Endothelial cell (in vitro differentiated cells): ENCODE results near the gene KEAP1. TPM values are rescaled to one million over a fixed set of nuclear protein-coding genes. Genes with fewer than 3 reads are reported as not detected.
A peak's percentile ranks its signal among the peaks of the same experiment; 100 is the strongest.
"Not testable (repeated sequence)": the region's sequence is repeated elsewhere in the genome, so short reads cannot be mapped to it uniquely, and the experiment has no call there.

ENCODE experiments used
- DNase-seq: peaks from one replicate; pipeline ENCODE4 v3.0.0; 2021; ENCODE audit warnings: low spot score
- H3K27ac Mint-ChIP-seq: one replicate; pipeline ENCODE4 v1.8.0; 2021; ENCODE audit warnings: mixed read lengths, inconsistent platforms; ENCODE audit not compliant: unreplicated experiment
- H3K27me3 Mint-ChIP-seq: one replicate; pipeline ENCODE4 v1.8.0; 2021; ENCODE audit warnings: mild to moderate bottlenecking, moderate library complexity, mixed read lengths, inconsistent platforms; ENCODE audit not compliant: unreplicated experiment
- H3K36me3 Mint-ChIP-seq: one replicate; pipeline ENCODE4 v1.8.0; 2021; ENCODE audit warnings: mild to moderate bottlenecking, low read depth, mixed read lengths, inconsistent platforms; ENCODE audit not compliant: unreplicated experiment
- H3K4me1 Mint-ChIP-seq: one replicate; pipeline ENCODE4 v1.8.0; 2021; ENCODE audit warnings: mild to moderate bottlenecking, mixed read lengths, inconsistent platforms; ENCODE audit not compliant: unreplicated experiment
- H3K4me3 Mint-ChIP-seq: one replicate; pipeline ENCODE4 v1.8.0; 2021; ENCODE audit warnings: mild to moderate bottlenecking, mixed read lengths, inconsistent platforms; ENCODE audit not compliant: unreplicated experiment
- H3K9me3 Mint-ChIP-seq: one replicate; pipeline ENCODE4 v1.8.0; 2021; ENCODE audit warnings: mixed read lengths, inconsistent platforms; ENCODE audit not compliant: unreplicated experiment
- long read RNA-seq: library from polyadenylated mRNA; unstranded; transcript quantifications from one replicate; pipeline ENCODE4 v2.0.0, GENCODE V29; 2020; ENCODE audit not compliant: unreplicated experiment
- total RNA-seq: library from RNA; stranded (reverse); fragmentation: NEBNext Ultra II Directional; extraction: Animal tissue kit (Norgen Biotek cat#: 25700); gene quantifications from one replicate; pipeline ENCODE4 v1.2.1, GENCODE V29; 2021; ENCODE audit not compliant: unreplicated experiment
- TF ChIP-seq, protein P1 (sequence below): fragments of 200-600 bp; sonication (generic); IDR thresholded peaks from one replicate; pipeline ENCODE4 v1.5.0; 2021; ENCODE audit warnings: antibody characterized with exemption; ENCODE audit not compliant: unreplicated experiment

Gene KEAP1
- total RNA-seq = 56.4 TPM
- long read RNA-seq, transcript KEAP1-201 (6 exons, 2,955 nt) = minor isoform, 10 of 71 reads
- long read RNA-seq, transcript KEAP1-202 (6 exons, 2,648 nt) = major isoform, 45 of 71 reads
- long read RNA-seq, partial matches to known transcripts = 11 of 71 reads
- long read RNA-seq, other reads (novel, unspliced or antisense) = 5 of 71 reads

- Mint-ChIP-seq H3K27ac (peak within 1 kb of the TSS; percentile 70), H3K27me3 (peaks cover 3% of the 10 kb centered on the region)
Measured at GRCh38 chr19:10503002-10503789, at the start of gene KEAP1. TSS of gene KEAP1 (minus strand) at chr19:10503356. CDS start at chr19:10500033, 3,323 bp downstream.

GRCh38 chr19:10552510-10553053 is 49.4 kb upstream of the KEAP1 start:
- Mint-ChIP-seq H3K4me3 (no peak overlapping the region), H3K27me3 (no peaks in the 10 kb centered on the region), H3K9me3 (no peaks in the 10 kb centered on the region), H3K4me1 (no peaks in the 10 kb centered on the region), H3K36me3 (peaks cover 8% of the 10 kb centered on the region), H3K27ac (no peak overlapping the region)
- TF ChIP-seq, protein P1, sequence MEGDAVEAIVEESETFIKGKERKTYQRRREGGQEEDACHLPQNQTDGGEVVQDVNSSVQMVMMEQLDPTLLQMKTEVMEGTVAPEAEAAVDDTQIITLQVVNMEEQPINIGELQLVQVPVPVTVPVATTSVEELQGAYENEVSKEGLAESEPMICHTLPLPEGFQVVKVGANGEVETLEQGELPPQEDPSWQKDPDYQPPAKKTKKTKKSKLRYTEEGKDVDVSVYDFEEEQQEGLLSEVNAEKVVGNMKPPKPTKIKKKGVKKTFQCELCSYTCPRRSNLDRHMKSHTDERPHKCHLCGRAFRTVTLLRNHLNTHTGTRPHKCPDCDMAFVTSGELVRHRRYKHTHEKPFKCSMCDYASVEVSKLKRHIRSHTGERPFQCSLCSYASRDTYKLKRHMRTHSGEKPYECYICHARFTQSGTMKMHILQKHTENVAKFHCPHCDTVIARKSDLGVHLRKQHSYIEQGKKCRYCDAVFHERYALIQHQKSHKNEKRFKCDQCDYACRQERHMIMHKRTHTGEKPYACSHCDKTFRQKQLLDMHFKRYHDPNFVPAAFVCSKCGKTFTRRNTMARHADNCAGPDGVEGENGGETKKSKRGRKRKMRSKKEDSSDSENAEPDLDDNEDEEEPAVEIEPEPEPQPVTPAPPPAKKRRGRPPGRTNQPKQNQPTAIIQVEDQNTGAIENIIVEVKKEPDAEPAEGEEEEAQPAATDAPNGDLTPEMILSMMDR = no peak
- DNase-seq = no peak

More at GRCh38 chr19:10503002-10503789, at the start of gene KEAP1:
- Mint-ChIP-seq H3K36me3 (peaks cover 9% of the 10 kb centered on the region), H3K4me1 (peaks cover 8% of the 10 kb centered on the region), H3K9me3 (no peaks in the 10 kb centered on the region), H3K4me3 (peak within 1 kb of the TSS; percentile 93)
- TF ChIP-seq, protein P1 = no peak
- DNase-seq = peak; percentile 28

GRCh38 chr19:10551698-10552301 is 48.6 kb upstream of the KEAP1 start:
- Mint-ChIP-seq H3K27ac (no peak overlapping the region), H3K4me1 (no peaks in the 10 kb centered on the region), H3K27me3 (no peaks in the 10 kb centered on the region), H3K36me3 (peaks cover 8% of the 10 kb centered on the region), H3K4me3 (no peak overlapping the region), H3K9me3 (no peaks in the 10 kb centered on the region)
- TF ChIP-seq, protein P1 = no peak
- DNase-seq = no peak

- H3K27me3 Mint-ChIP-seq, H3K36me3 Mint-ChIP-seq, H3K4me1 Mint-ChIP-seq, DNase-seq, H3K4me3 Mint-ChIP-seq, H3K27ac Mint-ChIP-seq, H3K9me3 Mint-ChIP-seq: not testable (repeated sequence)
Measured at GRCh38 chr19:10551006-10551405, 47.9 kb upstream of the KEAP1 start.

DNA sequence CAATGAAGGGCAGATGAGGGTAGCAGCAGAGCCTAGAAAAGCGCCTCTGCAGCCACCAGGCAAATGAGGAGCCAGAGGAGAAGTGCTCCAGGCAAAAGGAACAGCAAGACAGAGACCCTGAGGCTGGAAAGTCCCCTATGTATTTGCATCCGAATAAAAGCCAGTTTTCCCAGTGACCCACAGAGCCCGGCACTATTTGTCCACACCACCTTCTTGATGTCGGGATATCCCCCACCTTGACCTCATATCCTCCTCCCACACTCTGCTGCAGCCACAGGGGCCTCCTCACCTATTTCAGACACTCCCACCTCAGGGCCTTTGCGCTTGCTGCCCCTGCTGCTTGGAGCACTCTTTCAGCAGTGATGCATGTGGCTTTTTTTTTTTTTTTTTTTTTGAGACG is 47.2 kb upstream of the KEAP1 start:
- H3K4me1 Mint-ChIP-seq = no peaks in the 10 kb centered on the region
- TF ChIP-seq, protein P1 = no peak
- no peak for DNase-seq
- peak overlapping the region; percentile 29 for H3K4me3 Mint-ChIP-seq
- no peaks in the 10 kb centered on the region for H3K27me3 Mint-ChIP-seq
- no peak overlapping the region for H3K27ac Mint-ChIP-seq
- peaks cover 8% of the 10 kb centered on the region for H3K36me3 Mint-ChIP-seq
- no peaks in the 10 kb centered on the region for H3K9me3 Mint-ChIP-seq
